ENCODE data around the gene RPS4Y1. TPM values are rescaled to one million over a fixed set of nuclear protein-coding genes. Genes with fewer than 3 reads are reported as not detected.

The RPS4Y1 gene
- total and polyA plus RNA-seq, 3 experiments from 2014 or later, result 290 to 306 TPM; not detected in 1

GRCh38 chrY:2837078-2837477 is 4.3 kb upstream of the RPS4Y1 start:
- Mint-ChIP-seq H3K27ac (no peak overlapping the region), H3K4me1 (peaks cover 0 to 12% (median 0%) of the 10 kb centered on the region in 3 donors), H3K36me3 (peaks cover 0 to 9% (median 0%) of the 10 kb centered on the region in 3 donors), H3K9me3 (no peaks in the 10 kb centered on the region), H3K27me3 (peaks cover 0 to 14% of the 10 kb centered on the region in 2 donors), H3K4me3 (peak overlapping the region in 1 of 7 donors; percentile 48)
- H3K4me3 ChIP-seq (ENCODE audit: low read length), result no peak overlapping the region
- no peak for DNase-seq
- no peaks in the 10 kb centered on the region for H3K27me3 ChIP-seq (ENCODE audit: insufficient read depth, low read length, poor library complexity, severe bottlenecking)
- CTCF ChIA-PET, result no interaction called here
- H3K9me3 ChIP-seq (ENCODE audit: low read length), result no peaks in the 10 kb centered on the region
- no peak overlapping the region for H3K27ac ChIP-seq (ENCODE audit: low read depth, low read length)
- POLR2A ChIA-PET, result no interaction called here
- H3K36me3 ChIP-seq (ENCODE audit: insufficient read depth, low read length), result no peaks in the 10 kb centered on the region
- H3K4me1 ChIP-seq (ENCODE audit: insufficient read depth, low read length), result peaks cover 2% of the 10 kb centered on the region

DNA sequence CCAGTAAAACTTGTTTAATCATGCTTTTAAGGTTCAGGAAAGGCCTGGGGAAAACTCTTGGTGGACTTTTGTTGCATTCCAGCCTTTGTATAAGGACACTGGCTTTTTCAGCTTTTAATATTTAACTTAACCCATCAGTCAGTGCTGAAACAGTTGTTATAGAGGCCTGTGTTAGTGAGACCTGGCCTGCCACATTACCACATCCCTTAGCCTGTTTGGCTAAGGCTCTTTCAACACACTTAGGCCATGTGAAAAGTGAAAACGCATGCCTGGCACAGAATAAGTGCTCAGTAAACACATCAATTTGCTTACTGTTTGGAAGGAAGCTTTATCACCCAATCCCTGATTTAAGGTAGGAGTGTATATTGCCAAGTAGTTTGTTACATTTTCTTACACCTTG is 3.5 kb upstream of the RPS4Y1 start:
- ChIA-PET POLR2A (no interaction called here), CTCF (no interaction called here)
- H3K27me3 Mint-ChIP-seq, result peaks cover 0 to 7% of the 10 kb centered on the region in 2 donors
- Histone ChIP-seq H3K36me3 (ENCODE audit: insufficient read depth, low read length) (no peaks in the 10 kb centered on the region), H3K4me3 (ENCODE audit: low read length) (no peak overlapping the region), H3K27ac (ENCODE audit: low read depth, low read length) (no peak overlapping the region), H3K27me3 (ENCODE audit: insufficient read depth, low read length, poor library complexity, severe bottlenecking) (no peaks in the 10 kb centered on the region), H3K4me1 (ENCODE audit: insufficient read depth, low read length) (peaks cover 11% of the 10 kb centered on the region), H3K9me3 (ENCODE audit: low read length) (no peaks in the 10 kb centered on the region)
- peaks cover 0 to 20% (median 0%) of the 10 kb centered on the region in 3 donors for H3K4me1 Mint-ChIP-seq
- H3K9me3 Mint-ChIP-seq, result no peaks in the 10 kb centered on the region
- no peak for DNase-seq
- peak overlapping the region in 1 of 7 donors; percentile 32 for H3K4me3 Mint-ChIP-seq
- peaks cover 0 to 13% (median 0%) of the 10 kb centered on the region in 3 donors for H3K36me3 Mint-ChIP-seq
- H3K27ac Mint-ChIP-seq, result no peak overlapping the region

- Histone ChIP-seq H3K9me3 (ENCODE audit: low read length) (no peaks in the 10 kb centered on the region), H3K4me1 (ENCODE audit: insufficient read depth, low read length) (peaks cover 22% of the 10 kb centered on the region), H3K36me3 (ENCODE audit: insufficient read depth, low read length) (peaks cover 25% of the 10 kb centered on the region), H3K4me3 (ENCODE audit: low read length) (no peak overlapping the region), H3K27me3 (ENCODE audit: insufficient read depth, low read length, poor library complexity, severe bottlenecking) (no peaks in the 10 kb centered on the region), H3K27ac (ENCODE audit: low read depth, low read length) (no peak overlapping the region)
- ChIA-PET CTCF (no interaction called here), POLR2A (no interaction called here)
- H3K27ac Mint-ChIP-seq, result peak overlapping the region in 1 of 8 donors; percentile 56
- peaks cover 0 to 97% (median 0%) of the 10 kb centered on the region in 3 donors for H3K4me1 Mint-ChIP-seq
- H3K27me3 Mint-ChIP-seq, result no peaks in the 10 kb centered on the region
- H3K36me3 Mint-ChIP-seq, result peaks cover 0 to 92% (median 0%) of the 10 kb centered on the region in 3 donors
- no peak for DNase-seq
- H3K9me3 Mint-ChIP-seq, result no peaks in the 10 kb centered on the region
- no peak overlapping the region for H3K4me3 Mint-ChIP-seq
These were observed 5.4 kb downstream of the RPS4Y1 start for GRCh38 chrY:2846791-2847190.

- H3K9me3 Mint-ChIP-seq, result no peaks in the 10 kb centered on the region
- peaks cover 0 to 96% (median 0%) of the 10 kb centered on the region in 3 donors for H3K4me1 Mint-ChIP-seq
These were observed 7.0 kb downstream of the RPS4Y1 start for GRCh38 chrY:2848384-2848783.

DNA sequence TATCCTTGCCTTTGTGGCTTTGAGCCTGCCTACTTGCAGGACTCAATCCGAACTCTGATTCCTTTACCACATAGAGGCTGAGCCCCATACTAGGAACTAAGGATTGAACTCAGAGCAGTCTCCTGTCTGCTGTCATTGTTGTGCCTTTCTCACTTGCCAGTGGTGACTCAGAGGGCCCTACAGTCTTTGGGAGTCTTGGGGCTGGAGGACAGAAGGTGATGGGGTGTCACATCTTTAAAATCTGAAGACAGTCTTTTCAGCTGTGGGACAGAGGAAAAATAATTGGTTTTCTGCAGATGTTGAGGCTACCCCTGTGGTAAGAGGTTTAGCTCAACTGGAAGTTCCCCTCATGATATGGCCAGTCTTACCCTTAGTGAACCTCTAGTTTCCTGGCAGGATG is 8.0 kb downstream of the RPS4Y1 start:
- DNase-seq, result no peak
- H3K4me3 Mint-ChIP-seq, result no peak overlapping the region
- peaks cover 7% of the 10 kb centered on the region for H3K4me1 ChIP-seq (ENCODE audit: insufficient read depth, low read length)
- no peak overlapping the region for H3K27ac ChIP-seq (ENCODE audit: low read depth, low read length)
- H3K9me3 Mint-ChIP-seq, result no peaks in the 10 kb centered on the region
- peaks cover 0 to 95% (median 0%) of the 10 kb centered on the region in 3 donors for H3K36me3 Mint-ChIP-seq
- H3K4me1 Mint-ChIP-seq, result peaks cover 0 to 94% (median 0%) of the 10 kb centered on the region in 3 donors
- CTCF ChIA-PET, result no interaction called here
- no peak overlapping the region for H3K27ac Mint-ChIP-seq
- H3K9me3 ChIP-seq (ENCODE audit: low read length), result no peaks in the 10 kb centered on the region
- H3K4me3 ChIP-seq (ENCODE audit: low read length), result no peak overlapping the region
- no peaks in the 10 kb centered on the region for H3K27me3 ChIP-seq (ENCODE audit: insufficient read depth, low read length, poor library complexity, severe bottlenecking)
- POLR2A ChIA-PET, result no interaction called here
- H3K36me3 ChIP-seq (ENCODE audit: insufficient read depth, low read length), result peaks cover 25% of the 10 kb centered on the region
- H3K27me3 Mint-ChIP-seq, result no peaks in the 10 kb centered on the region

More at GRCh38 chrY:2848384-2848783, 7.0 kb downstream of the RPS4Y1 start:
- Mint-ChIP-seq H3K36me3 (peaks cover 0 to 97% (median 0%) of the 10 kb centered on the region in 3 donors), H3K27ac (peak overlapping the region in 1 of 8 donors; percentile 30), H3K27me3 (no peaks in the 10 kb centered on the region), H3K4me3 (peak overlapping the region in 1 of 7 donors; percentile 21)
- Histone ChIP-seq H3K27ac (ENCODE audit: low read depth, low read length) (no peak overlapping the region), H3K4me1 (ENCODE audit: insufficient read depth, low read length) (peaks cover 7% of the 10 kb centered on the region), H3K9me3 (ENCODE audit: low read length) (no peaks in the 10 kb centered on the region), H3K36me3 (ENCODE audit: insufficient read depth, low read length) (peaks cover 25% of the 10 kb centered on the region), H3K27me3 (ENCODE audit: insufficient read depth, low read length, poor library complexity, severe bottlenecking) (no peaks in the 10 kb centered on the region), H3K4me3 (ENCODE audit: low read length) (no peak overlapping the region)
- ChIA-PET CTCF (no interaction called here), POLR2A (no interaction called here)
- DNase-seq, result no peak

DNA sequence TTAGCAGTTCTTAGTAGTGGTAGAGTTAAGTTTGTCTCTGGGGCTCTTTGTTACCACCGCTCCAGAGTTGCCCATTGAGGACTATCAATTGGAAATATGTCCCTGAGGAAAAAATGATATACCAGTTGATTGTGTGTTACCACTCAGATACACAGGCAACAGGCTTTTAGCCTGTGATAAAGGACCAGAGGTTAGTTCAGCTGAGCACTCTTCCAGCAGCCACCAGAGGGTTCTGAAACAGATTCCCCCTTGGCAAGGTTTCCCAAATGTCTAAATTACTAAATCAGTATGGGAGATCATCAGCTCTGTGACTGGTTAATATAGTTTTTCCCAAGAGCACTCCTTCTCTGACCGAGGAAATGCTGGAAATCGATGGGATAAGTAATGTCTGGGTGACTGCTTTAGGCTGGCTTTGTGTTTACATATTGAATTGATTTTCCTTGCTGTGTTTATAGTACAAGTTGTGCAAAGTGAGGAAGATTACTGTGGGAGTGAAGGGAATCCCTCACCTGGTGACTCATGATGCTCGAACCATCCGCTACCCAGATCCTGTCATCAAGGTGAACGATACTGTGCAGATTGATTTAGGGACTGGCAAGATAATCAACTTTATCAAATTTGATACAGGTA is 12.9 kb downstream of the RPS4Y1 start:
- Histone ChIP-seq H3K4me1 (ENCODE audit: insufficient read depth, low read length) (peaks cover 11% of the 10 kb centered on the region), H3K27me3 (ENCODE audit: insufficient read depth, low read length, poor library complexity, severe bottlenecking) (no peaks in the 10 kb centered on the region), H3K27ac (ENCODE audit: low read depth, low read length) (no peak overlapping the region), H3K9me3 (ENCODE audit: low read length) (no peaks in the 10 kb centered on the region), H3K36me3 (ENCODE audit: insufficient read depth, low read length) (peaks cover 10% of the 10 kb centered on the region), H3K4me3 (ENCODE audit: low read length) (no peak overlapping the region)
- H3K27me3 Mint-ChIP-seq, result no peaks in the 10 kb centered on the region
- POLR2A ChIA-PET, result no interaction called here
- H3K9me3 Mint-ChIP-seq, result no peaks in the 10 kb centered on the region
- CTCF ChIA-PET, result no interaction called here
- H3K4me3 Mint-ChIP-seq, result no peak overlapping the region
- H3K27ac Mint-ChIP-seq, result peak overlapping the region in 1 of 8 donors; percentile 64
- peaks cover 0 to 90% (median 0%) of the 10 kb centered on the region in 3 donors for H3K36me3 Mint-ChIP-seq
- H3K4me1 Mint-ChIP-seq, result peaks cover 0 to 90% (median 0%) of the 10 kb centered on the region in 3 donors
- no peak for DNase-seq

DNA sequence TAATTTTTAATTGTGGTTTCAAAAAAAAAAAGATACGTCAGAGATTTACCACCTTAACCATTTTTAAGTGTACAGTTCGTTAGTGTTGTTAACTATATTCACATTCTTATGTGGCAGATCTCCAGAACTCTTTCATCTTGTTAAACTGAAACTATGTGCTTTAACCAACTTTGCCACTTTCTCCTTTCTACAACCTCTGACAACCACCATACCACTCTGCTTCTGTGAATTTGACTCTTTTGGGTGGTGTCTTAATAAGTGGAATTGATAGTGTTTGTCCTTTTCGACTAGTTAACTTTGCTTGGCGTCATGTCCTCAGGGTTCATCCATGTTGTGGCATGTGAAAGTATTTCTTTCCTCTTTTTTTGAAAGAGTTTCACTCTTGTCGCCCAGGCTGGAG is 15.7 kb downstream of the RPS4Y1 start:
- H3K36me3 ChIP-seq (ENCODE audit: insufficient read depth, low read length), result peaks cover 6% of the 10 kb centered on the region
- no peak overlapping the region for H3K4me3 ChIP-seq (ENCODE audit: low read length)
- Mint-ChIP-seq H3K4me1 (peaks cover 0 to 86% (median 0%) of the 10 kb centered on the region in 3 donors), H3K4me3 (no peak overlapping the region), H3K27me3 (no peaks in the 10 kb centered on the region), H3K36me3 (peaks cover 0 to 88% (median 0%) of the 10 kb centered on the region in 3 donors), H3K9me3 (no peaks in the 10 kb centered on the region), H3K27ac (peak overlapping the region in 1 of 8 donors; percentile 64)
- H3K9me3 ChIP-seq (ENCODE audit: low read length), result no peaks in the 10 kb centered on the region
- H3K4me1 ChIP-seq (ENCODE audit: insufficient read depth, low read length), result peaks cover 4% of the 10 kb centered on the region
- ChIA-PET POLR2A (no interaction called here), CTCF (no interaction called here)
- no peaks in the 10 kb centered on the region for H3K27me3 ChIP-seq (ENCODE audit: insufficient read depth, low read length, poor library complexity, severe bottlenecking)
- H3K27ac ChIP-seq (ENCODE audit: low read depth, low read length), result no peak overlapping the region
- no peak for DNase-seq

DNA sequence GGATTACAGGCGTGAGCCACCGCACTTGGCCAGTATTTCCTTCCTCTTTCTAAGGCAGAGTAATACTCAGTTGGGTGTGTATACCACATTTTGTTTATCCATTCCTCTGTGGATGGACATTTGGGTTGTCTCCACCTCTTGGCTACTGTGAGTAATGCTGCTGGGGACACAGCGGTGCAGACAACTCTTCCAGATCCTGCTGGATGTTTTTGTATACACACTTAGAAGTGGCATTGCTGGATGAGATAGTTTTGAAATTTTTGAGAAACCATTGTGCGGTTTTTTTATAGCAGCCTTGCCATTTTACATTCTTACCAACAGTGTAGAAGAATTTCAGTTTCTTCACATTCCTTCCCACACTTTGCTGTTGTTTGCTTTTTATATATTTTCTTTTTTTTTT is 16.3 kb downstream of the RPS4Y1 start:
- no peaks in the 10 kb centered on the region for H3K27me3 ChIP-seq (ENCODE audit: insufficient read depth, low read length, poor library complexity, severe bottlenecking)
- no peaks in the 10 kb centered on the region for H3K9me3 ChIP-seq (ENCODE audit: low read length)
- peaks cover 6% of the 10 kb centered on the region for H3K36me3 ChIP-seq (ENCODE audit: insufficient read depth, low read length)
- no peak overlapping the region for H3K27ac ChIP-seq (ENCODE audit: low read depth, low read length)
- H3K4me1 ChIP-seq (ENCODE audit: insufficient read depth, low read length), result peaks cover 4% of the 10 kb centered on the region
- Mint-ChIP-seq H3K4me1 (peaks cover 0 to 83% (median 0%) of the 10 kb centered on the region in 3 donors), H3K36me3 (peaks cover 0 to 88% (median 0%) of the 10 kb centered on the region in 3 donors), H3K27me3 (no peaks in the 10 kb centered on the region), H3K9me3 (no peaks in the 10 kb centered on the region), H3K4me3 (no peak overlapping the region), H3K27ac (peak overlapping the region in 1 of 8 donors; percentile 64)
- no peak overlapping the region for H3K4me3 ChIP-seq (ENCODE audit: low read length)
- POLR2A ChIA-PET, result no interaction called here
- CTCF ChIA-PET, result no interaction called here
- DNase-seq, result no peak

Data from CD8-positive, alpha-beta memory T cell (primary cell).